Stimulated activated CD8-positive, alpha-beta memory T cell treated with anti-CD3 and anti-CD28 coated beads, Interleukin-15, amount 100 ng/mL, for 24 hours (primary cell): ENCODE results near the gene AGAP1.

Experiments used
- DNase-seq: peaks from one replicate; pipeline ENCODE4 v3.0.0-alpha.2; 2020; ENCODE audit warnings: low read depth

The AGAP1 gene

DNA sequence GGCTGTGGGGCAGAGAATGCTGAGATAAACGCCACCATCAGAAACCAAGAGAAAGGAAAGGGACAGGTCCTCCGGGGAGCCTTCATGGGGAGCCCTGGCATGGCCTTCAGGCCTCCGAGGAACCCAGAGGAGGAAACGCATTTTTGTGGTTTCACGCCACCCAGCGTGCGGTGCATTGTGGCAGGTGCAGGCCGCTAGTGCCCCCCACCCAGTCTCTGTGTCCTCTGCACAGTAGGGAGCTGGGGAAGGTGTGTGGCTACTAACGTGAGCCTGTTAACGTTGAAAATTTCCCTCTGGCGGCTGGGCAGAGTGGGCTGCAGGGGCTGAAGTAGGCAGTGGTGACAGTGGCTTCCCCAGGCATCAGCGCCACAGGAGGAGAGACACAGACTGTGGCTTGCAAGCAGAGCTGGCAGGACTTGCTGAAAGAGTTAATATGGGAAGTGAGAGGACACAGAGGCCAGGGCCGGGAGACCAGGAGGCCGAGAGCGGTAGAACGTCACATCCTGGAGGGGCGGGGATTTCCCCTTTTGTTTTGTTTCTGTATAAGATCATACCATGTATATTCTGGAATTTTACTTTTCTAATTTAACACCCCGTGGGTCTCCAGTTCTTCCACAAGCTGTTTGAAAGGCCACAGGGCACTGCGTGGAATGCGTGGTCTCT is 507.5 kb downstream of the AGAP1 start:
- no peak for DNase-seq

GRCh38 chr2:236001854-236002253 is 508.0 kb downstream of the AGAP1 start:
- DNase-seq: no peak

DNA sequence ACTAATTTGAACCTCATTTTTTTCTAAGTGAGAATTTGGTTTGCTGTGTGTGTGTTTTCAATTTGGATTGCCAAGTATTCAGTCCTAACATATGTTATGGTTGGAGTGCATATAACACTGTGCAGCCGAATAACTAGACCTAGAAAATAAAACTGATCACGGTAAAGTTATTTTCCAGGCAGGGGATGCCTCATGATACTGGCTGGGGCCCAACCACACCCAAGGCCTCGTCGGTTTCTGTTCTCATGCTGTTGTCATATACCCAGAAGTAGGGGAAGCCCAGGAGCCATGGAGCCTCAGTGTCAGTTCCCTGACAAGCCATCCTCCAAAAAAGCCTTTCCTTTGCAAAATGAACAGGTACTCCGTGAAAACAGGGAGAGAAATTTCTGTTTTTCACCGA is 514.2 kb downstream of the AGAP1 start:
- no peak for DNase-seq

- DNase-seq: no peak
Measured at GRCh38 chr2:236008857-236009256, 515.0 kb downstream of the AGAP1 start.

DNA sequence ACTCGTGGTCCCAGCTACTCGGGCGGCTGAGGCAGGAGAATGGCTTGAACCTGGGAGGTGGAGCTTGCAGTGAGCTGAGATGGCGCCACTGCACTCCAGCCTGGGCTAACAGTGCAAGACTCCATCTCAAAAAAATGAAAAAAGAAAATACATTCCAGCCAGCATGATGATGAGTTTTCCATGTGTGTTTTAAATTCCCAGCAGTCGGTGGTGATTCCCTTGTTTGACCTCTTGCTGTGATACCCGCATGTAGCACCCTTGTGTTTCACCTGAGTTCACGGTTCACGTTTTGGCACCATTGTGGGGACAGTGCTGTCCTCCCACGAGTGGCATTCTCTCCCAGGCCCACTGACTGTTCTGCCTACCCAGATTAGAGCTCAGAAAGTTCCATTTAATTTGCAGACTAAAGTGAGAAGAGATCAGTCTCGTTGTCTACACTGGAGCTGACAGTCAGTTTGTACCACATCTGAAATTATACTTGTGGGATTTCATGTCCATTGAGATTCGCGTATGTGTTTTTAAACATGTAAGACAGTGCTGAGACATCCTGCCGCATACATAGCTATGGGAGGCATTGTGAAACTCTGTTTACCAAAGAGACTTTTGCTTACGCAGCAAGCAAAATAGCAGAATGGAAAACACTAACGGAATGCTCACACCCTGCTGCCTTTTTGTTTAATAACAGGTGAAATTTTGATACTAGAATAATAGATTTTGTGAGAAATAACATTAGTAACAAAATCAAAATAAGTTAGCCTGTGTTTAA is 517.3 kb downstream of the AGAP1 start:
- DNase-seq: no peak

- no peak for DNase-seq
Measured at GRCh38 chr2:236012155-236012554, 518.3 kb downstream of the AGAP1 start.

DNA sequence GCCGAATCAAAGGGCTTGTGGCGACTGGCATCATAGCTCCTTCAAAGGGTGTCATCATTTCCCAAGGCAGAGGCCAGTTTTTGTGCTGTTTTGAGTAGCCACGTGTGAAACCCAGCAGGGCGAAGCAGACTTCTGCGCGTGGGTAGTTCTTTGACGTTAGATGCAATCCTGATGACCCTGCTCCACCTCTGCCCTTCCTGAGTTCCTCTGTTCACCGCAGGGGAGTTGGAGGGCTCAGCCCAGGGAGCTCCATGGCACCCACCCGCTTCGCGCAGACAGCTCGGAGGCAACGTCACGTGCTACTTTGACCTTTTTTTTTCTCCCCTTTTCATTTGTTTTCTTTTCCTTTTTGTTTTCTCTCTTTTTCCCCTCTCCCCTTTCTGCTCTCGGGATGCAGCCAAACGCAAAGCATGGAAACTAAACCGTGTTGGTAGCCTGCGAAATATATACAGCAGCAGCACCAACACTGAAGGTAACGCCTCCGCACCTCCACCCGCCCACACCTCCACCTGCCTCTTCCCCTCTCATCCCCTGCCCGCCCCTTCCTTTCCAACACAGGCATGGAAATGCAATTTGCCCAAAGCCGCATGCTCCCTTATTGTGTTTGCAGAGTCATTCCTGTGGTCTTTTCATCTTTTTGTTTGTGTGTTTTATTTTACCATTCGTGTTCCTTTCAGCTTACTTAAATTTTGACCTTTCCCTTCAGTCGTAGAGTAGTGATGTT is 520.7 kb downstream of the AGAP1 start:
- no peak for DNase-seq

DNA sequence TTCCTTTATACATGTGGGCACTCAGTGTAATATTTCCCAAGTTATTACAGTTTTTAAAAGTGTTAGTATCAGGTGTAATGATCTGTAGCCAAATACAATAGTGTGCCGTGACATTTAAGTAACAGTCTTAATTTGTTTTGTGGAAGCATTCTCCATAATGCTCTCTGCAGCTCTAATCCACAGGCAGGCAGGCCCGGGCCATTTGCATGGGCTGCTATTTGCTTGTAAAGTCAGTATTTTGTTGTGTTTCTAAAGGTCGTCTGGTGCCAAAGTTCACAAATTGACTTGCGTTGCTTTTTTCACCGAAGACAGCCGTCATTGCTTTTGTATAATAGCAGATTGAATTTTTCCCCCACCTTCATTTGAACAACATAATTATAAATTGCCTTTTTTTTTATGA is 521.3 kb downstream of the AGAP1 start:
- no peak for DNase-seq

DNA sequence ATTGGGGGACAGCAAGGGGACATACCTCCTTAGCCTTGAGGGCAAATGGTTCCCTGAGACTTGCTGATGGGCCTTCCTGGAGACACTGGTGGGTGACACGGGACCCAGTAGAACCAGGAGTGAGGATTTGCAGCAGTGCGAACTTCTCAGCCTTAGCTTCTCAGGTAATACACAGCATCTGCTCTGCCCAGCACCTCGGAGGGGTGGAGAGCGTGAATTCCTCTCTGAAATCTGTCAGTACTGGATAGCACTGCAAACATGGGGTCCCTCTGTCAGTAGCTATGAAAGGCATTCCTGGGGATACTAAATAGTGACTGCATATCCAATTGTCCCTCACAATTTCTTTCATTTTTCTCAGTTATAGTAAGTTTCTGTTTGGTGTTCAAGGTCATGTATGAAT is 522.7 kb downstream of the AGAP1 start:
- DNase-seq: no peak

DNA sequence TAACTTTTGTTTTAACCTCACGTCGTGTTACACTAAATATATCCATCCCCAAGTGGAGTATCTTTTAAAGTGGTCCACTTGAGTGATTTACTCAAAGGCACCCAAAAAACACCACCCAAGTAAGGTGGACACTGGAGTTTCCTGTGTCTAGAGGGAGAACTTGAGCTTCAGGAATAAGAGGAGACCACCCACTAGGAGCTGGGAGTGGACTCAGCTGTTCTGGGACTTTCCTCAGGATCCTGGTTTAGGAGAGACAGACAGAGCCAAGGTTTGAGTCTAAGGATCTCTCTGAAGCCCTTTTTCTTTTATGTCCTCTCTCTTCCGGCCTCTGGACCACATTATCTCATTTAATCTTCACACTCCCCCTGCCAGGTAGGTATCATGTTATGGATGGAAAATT is 523.6 kb downstream of the AGAP1 start:
- DNase-seq: no peak

- DNase-seq: no peak
Measured at GRCh38 chr2:236019434-236019833, 525.6 kb downstream of the AGAP1 start.

- DNase-seq: no peak
Measured at GRCh38 chr2:236021499-236022057, 527.7 kb downstream of the AGAP1 start.

GRCh38 chr2:236022128-236022527 is 528.3 kb downstream of the AGAP1 start:
- no peak for DNase-seq

DNA sequence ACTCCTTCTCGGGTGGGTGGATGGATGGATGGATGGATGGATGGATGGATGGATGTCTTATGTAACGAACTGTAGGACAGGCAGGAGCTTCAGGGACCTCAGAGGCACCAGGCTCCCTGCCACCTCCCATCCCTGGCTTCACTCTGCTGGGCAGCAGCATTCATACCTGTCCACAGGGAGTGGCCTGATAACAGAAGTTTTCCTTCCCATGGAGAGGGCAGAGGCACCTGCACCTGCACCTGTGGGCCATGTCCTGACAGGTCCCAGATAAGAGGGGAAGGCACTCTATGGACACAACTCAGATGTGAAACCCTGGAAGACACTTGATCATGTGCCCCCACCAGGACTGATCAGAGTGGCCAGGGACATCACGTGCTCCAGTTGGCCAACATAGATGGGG is 532.0 kb downstream of the AGAP1 start:
- no peak for DNase-seq

GRCh38 chr2:236026841-236027240 is 533.0 kb downstream of the AGAP1 start:
- no peak for DNase-seq

DNA sequence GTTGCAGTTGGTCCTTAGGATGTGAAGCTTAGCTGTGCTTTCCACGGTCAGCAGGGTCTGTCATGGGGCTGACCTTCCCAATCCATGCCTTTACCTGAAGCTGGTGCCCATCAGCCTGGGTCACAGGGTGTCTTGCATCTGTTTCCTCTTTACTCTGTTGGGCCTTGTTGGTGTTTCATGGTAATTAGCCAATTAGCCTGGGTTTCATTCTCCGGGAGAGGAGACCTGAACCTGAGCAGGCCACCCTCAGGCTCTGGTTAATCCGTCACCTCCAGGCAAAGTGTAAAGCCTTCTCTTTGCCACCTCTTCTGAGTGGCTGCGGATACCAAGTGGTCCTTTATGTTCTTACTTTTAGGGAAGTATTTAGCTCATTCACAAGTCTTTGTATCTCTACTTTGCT is 534.2 kb downstream of the AGAP1 start:
- no peak for DNase-seq

DNA sequence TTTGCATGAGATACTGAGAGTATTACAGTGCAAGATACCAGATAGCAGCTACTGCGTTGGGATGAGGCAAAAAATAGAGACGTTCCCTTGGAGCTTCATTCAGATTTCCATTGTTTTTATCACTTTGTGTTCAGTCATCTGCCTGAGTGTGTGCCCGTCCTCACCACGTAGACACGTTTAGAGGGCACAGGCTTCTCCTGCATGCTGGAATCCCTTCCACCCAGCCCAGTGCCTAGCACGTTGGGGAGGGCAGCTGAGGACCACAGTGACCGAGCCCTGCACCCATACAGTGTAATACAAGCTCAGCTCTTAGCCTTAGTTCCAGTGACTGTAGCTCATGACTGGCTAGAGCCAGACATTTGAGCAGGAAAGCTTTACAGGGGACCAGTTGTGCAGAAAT is 539.6 kb downstream of the AGAP1 start:
- no peak for DNase-seq

GRCh38 chr2:236034974-236035373 is 541.1 kb downstream of the AGAP1 start:
- no peak for DNase-seq

DNA sequence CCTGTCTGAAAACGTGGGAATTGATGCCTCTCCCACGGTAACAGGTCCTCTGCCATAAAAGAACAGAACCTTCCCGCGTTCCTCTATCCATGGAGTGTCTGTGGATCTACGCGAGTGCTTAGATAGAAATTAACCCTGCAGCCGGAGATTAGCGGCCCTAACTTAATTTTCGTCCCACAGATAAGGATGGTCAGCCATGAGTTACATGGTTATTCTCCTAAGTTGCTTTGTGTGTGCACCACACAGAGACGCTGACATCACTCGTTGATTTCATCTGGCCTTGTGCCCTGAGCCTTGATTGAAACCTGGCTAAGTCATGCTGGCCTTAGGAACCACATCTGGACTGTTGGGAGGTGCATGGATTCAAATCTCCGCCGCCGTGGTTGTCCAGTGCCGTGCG is 542.2 kb downstream of the AGAP1 start:
- no peak for DNase-seq

DNA sequence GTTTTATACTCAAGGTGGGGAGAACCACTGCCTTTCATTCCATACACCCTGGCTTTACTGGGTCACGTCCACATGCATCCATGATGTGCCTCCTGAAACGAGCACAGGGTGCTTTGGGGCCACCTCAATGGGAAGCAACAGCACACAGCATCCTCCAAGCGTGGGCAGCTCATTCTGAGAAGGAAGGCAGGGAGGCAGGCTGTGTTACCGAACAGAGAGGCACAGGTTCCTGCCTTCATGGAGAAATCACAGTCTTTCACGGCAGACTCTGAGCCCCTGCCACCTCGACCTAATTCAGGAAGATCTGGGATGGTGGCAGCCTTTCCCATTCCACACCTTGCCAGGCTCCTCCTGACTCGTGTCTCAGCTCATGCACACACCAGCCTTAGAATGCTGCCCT is 544.3 kb downstream of the AGAP1 start:
- no peak for DNase-seq

GRCh38 chr2:236040600-236041328 is 546.9 kb downstream of the AGAP1 start:
- no peak for DNase-seq

DNA sequence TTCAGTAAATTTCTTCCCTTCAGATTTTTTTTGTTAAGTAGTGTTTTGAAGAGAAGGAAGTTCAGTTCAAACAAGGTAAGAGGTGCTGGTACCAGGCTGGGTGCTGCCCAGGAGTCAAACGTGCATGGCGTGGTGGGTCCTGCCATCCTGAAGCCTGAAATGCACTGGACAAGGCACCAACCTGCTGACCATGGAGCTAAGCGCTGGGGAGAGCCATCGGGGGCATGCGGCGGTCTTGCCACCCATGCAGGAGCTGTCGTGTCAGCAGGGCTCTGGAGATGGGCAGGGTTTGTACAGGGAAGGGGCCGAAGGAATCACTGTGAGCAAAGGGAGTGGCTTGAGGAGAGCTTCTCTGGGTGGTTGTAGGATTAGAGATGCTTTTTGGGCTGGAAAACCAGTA is 547.8 kb downstream of the AGAP1 start:
- no peak for DNase-seq
